ENCODE measurements around the gene NBPF3.
A peak's percentile ranks its signal among the peaks of the same experiment; 100 is the strongest.
"Not testable (repeated sequence)": the region's sequence is repeated elsewhere in the genome, so short reads cannot be mapped to it uniquely, and the experiment has no call there.

NBPF3 gene

DNA sequence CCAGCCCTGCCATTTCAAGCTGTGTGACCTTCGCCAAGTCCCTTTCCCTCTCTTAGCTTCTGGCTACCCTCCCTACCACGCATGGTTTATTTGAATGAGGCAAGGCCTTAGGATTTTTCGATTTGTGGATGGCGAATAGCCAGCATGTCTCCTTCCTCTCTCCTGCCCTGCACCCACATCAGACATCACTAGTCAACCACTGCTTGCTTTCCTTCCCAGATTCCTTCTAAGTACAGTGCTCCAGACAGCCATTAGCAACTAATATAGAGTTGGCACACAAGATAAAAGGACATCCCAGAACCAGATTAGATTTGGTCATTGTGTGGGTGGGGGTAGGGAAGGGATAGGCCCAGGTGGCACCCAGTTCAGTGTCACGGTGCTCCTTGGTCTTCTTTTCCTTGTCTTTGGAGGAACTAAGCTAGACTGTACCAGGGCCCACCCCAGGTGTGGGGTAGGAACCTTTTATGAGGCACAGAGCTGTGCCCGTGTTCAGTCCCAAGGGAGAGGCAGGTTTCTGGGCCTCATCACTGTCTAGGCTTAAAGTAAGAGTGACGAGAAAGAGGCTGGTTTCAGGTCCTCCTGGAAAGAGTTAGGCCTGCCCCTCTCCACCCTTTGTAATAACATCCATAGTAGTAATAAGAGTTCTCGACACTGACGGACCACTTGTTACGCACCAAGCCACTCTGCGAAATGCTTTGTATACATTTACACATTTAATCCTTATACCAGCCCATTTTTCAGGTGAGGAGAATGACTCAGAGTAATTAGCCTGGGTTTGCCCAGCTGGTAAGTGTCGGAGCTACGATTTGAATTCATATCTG is 77.9 kb downstream of the NBPF3 start:
- TF ChIP-seq, protein P1, sequence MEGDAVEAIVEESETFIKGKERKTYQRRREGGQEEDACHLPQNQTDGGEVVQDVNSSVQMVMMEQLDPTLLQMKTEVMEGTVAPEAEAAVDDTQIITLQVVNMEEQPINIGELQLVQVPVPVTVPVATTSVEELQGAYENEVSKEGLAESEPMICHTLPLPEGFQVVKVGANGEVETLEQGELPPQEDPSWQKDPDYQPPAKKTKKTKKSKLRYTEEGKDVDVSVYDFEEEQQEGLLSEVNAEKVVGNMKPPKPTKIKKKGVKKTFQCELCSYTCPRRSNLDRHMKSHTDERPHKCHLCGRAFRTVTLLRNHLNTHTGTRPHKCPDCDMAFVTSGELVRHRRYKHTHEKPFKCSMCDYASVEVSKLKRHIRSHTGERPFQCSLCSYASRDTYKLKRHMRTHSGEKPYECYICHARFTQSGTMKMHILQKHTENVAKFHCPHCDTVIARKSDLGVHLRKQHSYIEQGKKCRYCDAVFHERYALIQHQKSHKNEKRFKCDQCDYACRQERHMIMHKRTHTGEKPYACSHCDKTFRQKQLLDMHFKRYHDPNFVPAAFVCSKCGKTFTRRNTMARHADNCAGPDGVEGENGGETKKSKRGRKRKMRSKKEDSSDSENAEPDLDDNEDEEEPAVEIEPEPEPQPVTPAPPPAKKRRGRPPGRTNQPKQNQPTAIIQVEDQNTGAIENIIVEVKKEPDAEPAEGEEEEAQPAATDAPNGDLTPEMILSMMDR (conservative IDR thresholded peaks at IDR 0.05; ENCODE audit: control insufficient read depth, insufficient read depth, low read depth, low read length): no peak
- H3K4me3 ChIP-seq (ENCODE audit: control insufficient read depth, low read depth, low read length): no peak overlapping the region
- DNase-seq (ENCODE audit: low read depth): no peak

DNA sequence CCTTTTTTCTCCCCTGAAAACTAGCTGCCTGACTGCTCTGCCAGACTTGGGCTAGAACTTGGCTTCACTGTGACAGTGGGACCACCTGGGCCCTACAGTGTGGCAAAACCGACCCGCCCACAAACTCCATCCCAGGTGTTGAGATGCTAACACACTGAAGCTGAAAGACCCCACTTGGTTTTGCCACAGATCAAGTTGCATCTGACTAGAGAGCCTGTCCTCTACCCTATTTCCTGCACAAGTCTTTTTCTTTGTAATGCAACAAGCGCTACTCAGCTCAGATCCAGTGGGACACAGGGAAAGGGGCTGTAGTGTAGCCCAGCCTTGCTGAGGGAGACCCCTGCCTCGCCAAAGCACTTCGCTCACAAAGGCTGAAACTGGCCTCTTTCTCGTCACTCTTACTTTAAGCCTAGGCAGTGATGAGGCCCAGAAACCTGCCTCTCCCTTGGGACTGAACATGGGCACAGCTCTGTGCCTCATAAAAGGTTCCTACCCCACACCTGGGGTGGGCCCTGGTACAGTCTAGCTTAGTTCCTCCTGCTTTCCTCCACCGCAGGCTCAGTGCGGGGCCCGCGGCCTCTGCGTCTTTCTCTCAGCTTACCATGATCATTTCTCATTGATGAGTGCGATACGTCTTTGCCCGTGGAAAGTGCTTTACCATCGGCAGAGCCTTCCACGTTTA is 79.0 kb downstream of the NBPF3 start:
- TF ChIP-seq, protein P1 (conservative IDR thresholded peaks at IDR 0.05; ENCODE audit: control insufficient read depth, insufficient read depth, low read depth, low read length): no peak
- DNase-seq (ENCODE audit: low read depth): no peak
- H3K4me3 ChIP-seq (ENCODE audit: control insufficient read depth, low read depth, low read length): no peak overlapping the region

DNA sequence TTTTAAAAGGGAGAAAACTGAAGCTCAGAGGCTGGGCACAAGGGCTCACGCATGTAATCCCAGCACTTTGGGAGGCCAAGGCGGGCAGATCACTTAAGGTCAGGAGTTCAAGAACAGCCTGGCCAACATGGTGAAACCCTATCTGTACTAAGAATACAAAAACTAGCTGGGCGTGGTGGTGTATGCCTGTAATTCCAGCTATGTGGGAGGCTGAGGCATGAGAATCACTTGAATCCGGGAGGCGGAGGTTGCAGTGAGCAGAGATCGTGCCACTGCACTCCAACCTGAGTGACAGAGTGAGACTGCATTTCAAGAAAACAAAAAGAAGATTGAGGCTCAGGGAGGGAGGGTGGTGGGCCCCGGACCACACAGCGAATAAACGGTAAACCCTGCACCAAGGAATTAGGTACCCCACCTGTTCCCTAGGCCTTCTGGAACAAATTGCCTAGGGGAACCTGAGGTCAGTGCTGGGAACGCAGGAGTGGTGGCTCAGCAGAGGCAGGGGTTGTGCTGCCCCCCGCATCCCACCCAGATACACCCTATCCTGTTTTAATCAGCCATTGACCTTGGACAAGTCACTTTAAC is 79.6 kb downstream of the NBPF3 start:
- DNase-seq (ENCODE audit: low read depth); H3K4me3 ChIP-seq (ENCODE audit: control insufficient read depth, low read depth, low read length): not testable (repeated sequence)

DNA sequence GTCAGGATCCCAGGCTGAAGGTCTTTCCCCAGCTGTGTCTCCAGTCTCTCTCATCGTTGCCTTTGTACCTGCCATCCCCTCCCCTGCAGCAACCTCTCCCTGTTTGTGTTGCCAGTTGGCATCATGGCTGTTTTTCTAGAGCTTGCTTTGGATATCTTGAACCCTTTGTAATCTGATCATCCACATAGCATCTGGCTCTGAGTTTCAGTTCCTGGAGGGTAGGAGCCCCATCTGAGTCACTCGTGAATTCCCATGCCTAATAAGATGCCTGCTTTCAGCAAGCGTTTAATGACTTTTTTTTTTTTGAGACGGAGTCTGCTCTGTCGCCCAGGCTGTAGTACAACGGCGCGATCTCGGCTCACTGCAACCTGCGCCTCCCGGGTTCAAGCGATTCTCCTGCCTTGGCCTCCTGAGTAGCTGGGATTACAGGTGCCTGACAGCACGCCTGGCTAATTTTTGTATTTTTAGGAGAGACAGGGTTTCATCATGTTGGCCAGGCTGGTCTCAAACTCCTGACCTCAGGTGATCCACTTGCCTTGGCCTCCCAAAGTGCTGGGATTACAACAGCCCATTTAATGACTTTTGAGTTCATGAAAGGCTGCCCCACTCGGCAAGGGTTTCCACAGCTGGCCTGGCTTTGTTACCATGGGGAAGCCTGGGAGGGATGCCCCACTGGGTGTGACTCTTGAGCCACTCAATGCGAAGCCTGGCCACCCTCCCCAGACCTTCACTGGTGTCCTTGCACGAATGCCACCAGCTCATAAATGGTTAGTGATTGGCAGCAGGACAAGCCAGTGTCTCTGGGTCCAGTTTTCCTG is 81.2 kb downstream of the NBPF3 start:
- TF ChIP-seq, protein P1 (conservative IDR thresholded peaks at IDR 0.05; ENCODE audit: control insufficient read depth, insufficient read depth, low read depth, low read length): no peak
- peak; percentile 45 for DNase-seq (ENCODE audit: low read depth)
- H3K4me3 ChIP-seq (ENCODE audit: control insufficient read depth, low read depth, low read length): no peak overlapping the region

DNA sequence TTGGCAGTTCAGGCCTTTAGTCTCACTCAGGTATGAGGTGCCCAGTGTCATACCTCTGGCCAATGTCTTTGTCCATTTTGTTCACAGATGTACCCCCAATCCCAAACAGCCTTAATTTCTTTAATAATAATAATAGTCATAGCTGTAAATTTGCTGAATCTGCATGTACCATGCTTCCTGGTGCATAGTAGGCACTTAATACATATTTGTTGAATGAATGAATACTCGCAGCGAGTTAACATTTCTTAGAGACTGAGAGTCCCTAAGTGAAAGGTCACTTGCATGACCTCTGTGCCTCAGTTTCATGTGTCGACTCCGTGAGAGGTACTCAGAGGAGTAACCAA is 81.8 kb downstream of the NBPF3 start:
- TF ChIP-seq, protein P1 (conservative IDR thresholded peaks at IDR 0.05; ENCODE audit: control insufficient read depth, insufficient read depth, low read depth, low read length): no peak
- DNase-seq (ENCODE audit: low read depth): no peak
- H3K4me3 ChIP-seq (ENCODE audit: control insufficient read depth, low read depth, low read length): no peak overlapping the region

DNA sequence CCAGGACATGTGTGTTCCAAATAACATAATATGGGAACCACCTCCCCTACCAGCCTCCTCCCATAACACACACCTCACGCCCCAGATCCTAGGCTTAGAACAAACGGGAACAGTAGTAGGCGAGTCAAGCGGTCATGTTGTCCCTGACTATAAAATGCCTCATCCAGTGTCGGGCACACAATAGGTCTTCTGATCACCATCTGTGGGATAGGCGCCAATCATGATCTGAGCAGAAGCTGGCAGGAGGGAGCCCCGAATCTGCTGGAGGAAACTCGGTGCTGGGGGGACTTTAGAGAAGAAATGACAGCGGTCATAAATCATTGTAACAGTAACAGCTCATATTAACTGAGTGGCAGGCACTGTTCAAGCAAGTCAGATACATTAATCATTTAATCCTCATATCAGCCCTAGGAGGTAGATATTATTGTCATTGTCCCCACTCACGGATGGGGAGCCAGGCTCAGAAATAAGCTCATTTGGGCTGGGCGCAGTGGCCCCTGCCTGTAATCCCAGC is 82.6 kb downstream of the NBPF3 start:
- TF ChIP-seq, protein P1 (conservative IDR thresholded peaks at IDR 0.05; ENCODE audit: control insufficient read depth, insufficient read depth, low read depth, low read length): no peak
- DNase-seq (ENCODE audit: low read depth): no peak
- H3K4me3 ChIP-seq (ENCODE audit: control insufficient read depth, low read depth, low read length): no peak overlapping the region
